ENCODE results near the gene ZC3H18. TPM values are rescaled to one million over a fixed set of nuclear protein-coding genes. Genes with fewer than 3 reads are reported as not detected.

ZC3H18 gene
- total RNA-seq, 1 donor from 2014 or later: 6.3 TPM

DNA sequence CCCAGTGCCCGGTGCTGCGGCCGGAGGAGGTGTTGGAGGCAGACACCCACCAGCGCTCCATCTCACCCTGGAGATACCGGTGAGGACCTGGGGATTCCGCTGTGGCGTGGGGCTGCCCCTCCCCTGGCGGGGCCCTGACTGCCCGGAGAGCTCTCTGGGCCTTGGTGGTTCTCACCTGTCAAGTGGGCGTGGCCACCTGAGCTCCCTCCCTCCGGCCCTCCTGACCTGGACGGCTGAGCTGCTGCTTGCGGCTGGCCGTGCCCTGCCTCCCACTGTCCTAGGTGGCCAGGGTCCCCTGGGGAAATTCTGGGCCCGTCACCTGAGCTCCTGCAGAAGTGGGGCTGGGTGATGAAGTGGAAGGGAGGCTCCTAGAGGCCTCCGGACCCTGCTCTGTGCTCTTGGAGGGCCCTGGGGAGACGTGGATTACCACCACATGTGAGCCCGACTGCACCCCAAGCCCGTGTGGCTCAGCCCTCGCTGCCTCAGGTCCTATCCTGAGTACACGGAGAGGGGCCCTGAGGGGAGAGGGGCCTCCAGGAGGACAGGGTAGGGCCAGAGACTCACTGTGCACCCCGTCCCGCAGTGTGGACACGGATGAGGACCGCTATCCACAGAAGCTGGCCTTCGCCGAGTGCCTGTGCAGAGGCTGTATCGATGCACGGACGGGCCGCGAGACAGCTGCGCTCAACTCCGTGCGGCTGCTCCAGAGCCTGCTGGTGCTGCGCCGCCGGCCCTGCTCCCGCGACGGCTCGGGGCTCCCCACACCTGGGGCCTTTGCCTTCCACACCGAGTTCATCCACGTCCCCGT, 69.2 kb downstream of the ZC3H18 start:
- no peak for DNase-seq (ENCODE audit: low spot score)

DNA sequence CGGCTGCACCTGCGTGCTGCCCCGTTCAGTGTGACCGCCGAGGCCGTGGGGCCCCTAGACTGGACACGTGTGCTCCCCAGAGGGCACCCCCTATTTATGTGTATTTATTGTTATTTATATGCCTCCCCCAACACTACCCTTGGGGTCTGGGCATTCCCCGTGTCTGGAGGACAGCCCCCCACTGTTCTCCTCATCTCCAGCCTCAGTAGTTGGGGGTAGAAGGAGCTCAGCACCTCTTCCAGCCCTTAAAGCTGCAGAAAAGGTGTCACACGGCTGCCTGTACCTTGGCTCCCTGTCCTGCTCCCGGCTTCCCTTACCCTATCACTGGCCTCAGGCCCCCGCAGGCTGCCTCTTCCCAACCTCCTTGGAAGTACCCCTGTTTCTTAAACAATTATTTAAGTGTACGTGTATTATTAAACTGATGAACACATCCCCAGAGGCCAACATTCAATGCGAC, 69.9 kb downstream of the ZC3H18 start:
- DNase-seq (ENCODE audit: low spot score): no peak

DNA sequence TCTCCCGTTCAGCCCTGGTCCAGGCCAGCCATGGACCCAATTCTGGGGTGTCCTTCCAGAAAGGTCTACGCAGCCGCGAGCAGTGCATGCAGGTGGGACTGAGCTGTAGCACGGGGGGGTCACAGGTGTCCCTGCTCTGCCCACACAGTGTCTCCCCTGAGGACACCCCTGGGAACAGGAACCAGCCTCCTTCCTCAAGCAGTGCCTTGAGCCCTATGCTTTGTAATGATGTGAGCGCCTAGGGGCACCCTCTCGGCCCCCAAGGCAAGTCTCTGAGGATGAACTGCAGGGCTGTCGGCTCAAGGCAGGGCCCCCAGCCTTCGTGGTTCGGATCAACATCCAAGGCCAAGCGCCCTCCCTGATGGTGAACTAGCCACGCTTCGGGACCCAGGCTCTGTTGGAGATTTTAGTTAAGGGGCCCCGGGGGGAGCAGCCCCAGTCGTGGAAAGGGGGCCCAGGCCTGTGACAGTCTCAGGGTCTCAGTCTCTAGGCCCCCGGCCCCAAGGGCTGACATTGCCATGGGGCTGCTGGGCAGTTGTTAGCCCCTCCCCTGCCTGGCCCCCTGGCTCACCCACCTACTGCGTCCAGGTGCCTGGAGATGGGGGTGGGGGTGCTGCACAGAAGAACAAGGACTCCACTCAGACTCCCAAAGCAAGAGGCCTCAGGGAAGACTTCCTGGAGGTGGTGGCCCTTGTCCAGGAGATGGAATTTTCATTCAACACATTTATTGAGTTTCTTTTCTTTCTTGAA, 70.5 kb downstream of the ZC3H18 start:
- DNase-seq (ENCODE audit: low spot score): no peak

DNA sequence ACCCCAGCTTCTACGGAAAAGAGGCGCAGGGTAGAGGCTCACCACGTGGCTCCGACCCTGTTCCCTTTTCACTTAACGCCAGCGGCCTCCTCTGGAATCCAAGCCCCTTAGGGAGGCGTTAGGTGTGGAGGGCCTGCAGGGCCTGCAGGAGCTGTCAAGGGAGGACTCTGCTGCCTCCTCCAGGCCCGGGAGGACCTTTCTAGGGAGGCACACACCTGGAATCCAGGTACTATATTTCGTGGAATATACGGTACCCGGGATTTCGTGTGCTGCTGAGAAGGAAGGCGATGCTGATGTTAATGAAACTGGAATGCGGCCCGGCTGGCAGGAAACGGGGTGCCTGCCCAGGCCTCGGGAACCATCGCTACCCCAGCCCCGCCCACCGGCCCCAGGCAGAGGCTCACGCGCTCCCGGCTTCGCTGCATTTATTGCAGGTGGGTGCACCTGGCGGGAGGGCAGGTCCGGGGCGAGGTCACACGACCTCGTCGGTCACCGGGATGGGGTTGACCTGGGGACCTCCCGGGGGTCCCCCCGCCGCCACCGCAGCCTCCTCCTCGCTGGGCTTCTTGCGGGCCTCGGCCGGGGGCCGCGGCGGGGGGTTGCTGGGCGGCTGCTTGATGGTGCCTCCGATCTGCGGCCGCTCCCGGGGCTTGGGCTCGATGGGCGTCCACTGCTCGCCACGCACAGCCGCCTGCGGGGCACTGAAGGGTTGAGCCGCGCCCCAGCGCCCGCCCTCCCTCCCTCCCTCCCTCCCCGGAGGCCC, 72.9 kb downstream of the ZC3H18 start:
- DNase-seq (ENCODE audit: low spot score): no peak

DNA sequence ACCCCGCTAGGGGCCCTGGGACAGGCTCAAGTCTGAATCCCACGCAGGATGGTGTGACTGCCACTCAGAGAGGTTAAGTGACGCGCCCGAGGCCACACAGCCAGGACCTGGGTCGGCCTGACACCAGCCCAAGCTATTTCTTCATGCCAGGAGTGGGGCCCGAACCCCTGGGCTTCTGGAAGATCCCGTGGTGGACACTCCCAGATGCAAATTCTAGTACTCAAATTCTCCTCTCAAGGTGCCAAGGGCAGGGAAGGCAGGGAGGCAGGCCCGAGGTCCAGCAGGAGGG, 73.4 kb downstream of the ZC3H18 start:
- DNase-seq (ENCODE audit: low spot score): no peak

DNA sequence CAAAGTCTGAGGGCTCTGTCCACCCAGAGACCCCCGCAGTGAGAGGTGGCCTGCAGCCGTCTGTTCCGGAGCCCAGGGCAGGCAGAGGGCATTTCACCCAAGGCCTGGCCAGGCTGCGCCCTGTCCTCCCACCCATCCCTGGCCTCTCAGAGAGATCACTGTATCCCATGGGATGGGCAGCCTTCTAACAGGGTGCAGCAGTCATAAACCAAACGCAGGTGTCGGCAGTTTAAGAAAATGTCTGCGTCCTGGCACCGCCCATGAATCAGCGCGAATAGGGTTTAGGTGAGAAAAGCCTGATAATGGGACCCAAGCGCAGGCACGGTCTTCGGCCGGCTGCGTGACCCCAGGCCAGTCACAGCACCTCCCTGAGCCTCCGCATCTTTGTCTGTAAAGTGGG, 75.3 kb downstream of the ZC3H18 start:
- DNase-seq (ENCODE audit: low spot score): no peak

DNA sequence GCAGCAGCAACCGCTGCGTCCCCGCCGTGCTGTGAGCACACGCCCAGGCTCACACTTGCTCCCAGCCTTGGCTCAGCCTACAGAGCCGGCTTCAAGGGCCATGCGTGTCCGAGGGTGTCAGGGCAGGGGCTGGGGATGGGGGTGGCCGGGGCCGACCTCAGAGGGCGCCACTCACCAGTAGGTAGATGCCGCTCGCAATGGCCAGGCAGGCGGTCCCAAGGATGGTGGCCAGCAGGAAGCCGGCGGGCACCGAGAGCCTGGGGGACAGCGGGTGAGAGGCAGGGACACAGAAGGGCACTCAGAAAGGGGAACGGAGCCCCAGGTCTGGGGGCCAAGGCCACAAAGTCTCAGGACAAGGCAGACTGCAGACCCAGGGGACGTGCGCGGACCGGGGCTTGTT, 75.7 kb downstream of the ZC3H18 start:
- no peak for DNase-seq (ENCODE audit: low spot score)

DNA sequence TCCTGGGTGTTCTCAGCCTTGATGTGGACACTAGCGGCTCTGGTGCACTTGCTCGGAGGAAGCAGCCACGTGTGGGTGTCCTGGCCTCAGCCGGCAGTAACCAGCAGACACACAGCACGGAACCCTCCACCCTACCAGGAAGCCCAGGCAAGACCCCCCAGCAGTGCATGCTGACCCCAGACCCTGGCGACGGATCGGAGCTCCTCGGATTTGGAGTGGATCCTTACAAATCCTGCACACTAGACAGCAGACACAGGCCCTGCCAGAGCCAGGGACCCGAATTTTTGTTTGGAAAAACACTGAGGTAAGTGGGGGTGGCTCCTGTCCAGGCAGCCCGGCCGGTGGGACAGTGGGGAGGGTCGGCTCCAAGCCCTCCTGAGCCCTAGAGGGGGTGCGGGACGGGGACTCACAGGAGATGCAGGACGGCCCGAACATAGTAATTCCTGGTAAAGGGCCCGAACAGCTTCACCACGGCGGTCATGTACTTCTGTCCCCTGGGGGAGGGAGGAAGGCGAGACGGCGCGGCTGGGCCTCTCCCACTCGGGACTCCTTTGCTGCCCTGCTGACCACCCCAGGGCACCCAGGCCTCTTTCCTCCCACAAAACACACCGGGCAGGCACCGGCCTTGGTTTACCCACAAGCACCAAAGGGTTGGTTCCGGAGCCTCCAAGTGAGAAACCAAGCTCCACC, 76.3 kb downstream of the ZC3H18 start:
- DNase-seq (ENCODE audit: low spot score): no peak

DNA sequence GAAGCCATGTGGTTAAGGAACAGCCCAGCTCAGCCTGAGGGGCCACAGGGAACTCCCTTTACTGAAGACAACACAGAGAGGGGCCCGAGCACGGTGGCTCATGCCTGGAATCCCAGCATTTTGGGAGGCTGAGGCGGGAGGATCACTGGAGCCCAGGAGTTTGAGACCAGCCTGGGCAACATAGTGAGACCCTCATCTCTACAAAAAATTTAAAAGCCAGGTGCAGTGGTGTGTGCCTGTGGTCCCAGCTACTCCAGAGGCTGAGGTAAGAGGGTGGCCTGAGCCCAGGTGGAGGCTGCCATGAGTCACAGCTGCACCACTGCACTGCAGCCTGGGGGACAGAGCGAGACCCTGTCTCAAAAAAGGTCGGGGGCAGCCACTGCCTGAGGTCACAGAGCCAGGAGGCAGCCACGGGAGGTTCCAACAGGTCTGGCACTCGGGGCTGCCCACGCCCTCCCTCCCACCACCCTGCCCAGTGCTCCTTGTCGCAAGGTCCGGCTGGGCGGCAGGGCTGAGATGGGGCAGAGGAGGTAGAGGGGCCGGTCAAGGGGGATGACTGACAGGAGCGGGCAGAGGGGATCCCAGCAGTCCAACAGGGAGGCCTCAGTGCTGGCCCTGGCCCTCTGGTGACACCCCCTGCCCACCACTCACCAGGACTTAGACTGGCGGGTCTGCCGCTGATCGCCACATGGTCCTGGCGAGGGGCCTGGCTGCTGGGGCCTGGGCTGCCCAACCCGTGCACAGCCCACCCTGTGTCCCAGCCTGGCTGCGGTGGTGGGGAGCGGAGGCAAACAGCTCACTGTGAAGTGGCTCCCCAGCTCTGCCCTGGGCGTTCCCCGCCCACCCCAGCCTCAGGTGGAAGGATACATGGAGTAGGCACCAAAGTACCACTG, 77.2 kb downstream of the ZC3H18 start:
- no peak for DNase-seq (ENCODE audit: low spot score)

DNA sequence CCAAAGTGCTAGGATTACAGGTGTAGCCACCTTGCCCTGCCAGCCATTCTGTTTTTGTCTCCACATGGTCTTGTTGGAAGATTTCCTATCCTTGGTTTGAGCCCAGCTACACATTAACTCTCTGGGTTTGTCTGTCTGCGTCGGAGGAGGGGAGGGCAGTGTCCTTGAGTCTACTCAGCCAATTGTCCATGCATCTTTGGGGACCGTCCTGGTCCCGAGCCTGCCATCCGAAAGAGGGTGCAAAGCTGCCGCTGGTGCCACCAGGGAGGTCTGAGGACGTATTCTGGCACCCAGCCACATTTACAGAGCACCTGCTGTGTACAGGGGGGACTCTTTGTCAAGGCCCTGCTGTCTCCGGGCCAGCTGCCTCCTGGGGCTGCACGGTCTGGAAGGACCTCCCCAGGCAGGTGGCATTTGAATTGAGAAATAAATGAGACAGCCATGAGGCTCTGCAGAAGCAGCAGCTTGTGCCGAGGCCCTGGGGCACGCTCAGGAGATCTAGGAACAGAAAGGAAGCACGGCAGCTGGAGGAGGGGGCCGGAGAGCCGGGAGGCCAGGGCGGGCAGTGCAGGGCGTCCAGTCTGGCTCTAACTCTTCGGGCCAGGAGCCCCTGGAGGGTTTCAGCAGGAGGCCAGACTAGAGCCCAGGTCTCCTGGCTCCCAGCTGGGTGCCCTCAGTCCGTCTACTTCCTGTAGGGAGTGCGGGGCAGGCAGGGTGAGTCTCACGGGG, 79.2 kb downstream of the ZC3H18 start:
- DNase-seq (ENCODE audit: low spot score): no peak

DNA sequence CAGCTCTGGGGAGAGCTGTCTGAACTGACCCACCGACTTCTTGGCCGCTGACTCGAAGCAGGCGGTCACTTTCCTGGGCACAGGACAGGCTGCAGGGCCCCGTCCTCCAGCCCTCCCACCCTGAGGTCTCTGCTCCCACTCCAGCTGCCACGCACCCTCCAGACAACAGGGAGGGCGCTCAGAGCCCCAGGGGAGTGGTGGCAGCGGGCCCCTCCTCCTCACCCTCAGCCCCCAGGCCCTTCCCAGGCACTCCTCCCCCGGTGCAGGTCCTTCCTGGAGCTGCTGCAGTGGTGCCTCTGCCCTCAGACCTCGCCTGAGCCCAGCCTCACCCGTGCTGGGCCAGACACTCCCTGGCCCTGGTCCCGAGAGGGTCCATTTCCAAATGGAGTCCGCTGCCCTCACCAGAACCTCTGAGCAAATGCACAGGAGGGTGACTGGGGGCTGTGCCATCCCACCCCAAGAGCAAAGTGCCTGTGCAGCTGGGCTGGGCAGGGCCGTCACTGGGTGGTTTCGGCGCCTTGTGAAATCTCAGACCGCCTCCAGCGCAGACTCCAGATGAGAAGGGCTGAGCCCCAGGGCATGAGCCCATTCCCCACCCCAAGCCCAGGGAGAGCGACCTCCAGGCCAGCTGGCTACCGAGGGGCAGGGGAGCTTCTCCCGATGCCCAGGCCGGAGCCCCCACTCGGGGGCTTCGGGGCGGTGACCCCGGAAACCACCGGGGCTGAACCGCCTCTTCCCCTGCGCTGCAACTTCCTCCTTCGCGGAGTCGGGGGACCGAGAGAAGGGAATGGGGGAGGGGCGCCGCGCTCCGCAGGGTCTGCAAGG, 79.9 kb downstream of the ZC3H18 start:
- peak; percentile 42 for DNase-seq (ENCODE audit: low spot score)

DNA sequence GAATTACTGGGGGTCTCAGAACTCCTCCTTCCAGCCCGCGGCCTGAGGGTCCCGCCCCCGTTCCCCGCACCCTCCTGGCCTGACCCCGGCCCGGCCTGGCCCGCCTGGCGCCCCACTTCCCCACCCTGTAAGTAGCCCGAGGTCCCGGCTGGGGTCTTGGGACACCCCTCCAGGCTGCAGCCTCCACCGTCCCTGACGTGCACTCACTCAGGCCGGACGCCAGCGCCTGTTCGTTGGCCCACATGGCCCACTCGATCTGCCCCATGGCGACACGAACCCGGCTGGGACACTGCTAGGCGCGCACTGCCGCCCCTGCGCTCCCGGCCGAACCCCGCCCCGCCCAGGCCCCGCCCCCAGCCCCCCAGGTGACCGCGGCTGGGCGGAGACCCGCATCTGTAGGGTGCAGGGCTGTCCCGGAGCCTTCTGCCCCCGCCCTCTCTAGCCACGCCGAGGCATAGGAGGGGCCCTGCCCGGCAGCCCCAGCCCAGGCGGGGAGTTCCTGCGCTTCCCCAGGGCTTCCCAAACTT, 80.6 kb downstream of the ZC3H18 start, which contains the start of gene CYBA:
CYBA (minus strand) TSS at position 305 of the 527 bp plus-strand sequence; CDS start at position 265, 40 bp downstream.
- DNase-seq (ENCODE audit: low spot score): peak; percentile 59

DNA sequence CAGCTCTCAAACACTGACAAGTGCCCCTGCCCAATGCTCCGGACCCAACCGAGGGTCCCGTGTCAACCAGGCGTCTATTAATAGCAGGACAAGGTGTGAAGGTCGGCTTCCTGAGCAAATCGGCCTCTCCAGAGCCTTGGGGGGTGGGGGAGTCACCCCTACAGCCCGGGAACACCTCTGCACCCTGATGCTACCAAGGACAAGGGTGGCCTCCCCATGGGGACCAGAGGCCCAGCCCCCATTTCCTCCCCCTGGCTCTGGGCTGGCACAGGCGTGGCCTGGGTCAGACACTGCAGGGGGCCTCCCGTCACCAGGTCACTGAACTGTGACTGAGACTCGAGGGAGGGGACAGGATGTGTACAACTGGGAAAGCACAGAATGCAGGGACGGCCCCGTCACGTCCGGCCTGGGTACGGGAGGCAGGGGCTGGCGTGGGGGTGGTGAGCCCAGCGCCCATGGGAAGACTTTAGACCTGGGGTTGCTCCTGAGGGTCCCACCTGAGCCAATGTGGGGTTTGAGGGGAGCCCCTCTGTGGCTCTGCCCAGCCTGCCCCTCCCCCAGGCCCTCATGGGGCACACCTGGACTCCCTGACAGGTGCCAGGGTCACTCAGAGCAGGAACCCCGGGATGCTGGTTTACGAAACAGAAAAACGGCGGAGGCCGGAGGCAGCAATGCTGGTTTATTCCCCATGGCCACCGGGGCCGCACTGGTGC, 81.2 kb downstream of the ZC3H18 start:
- no peak for DNase-seq (ENCODE audit: low spot score)

DNA sequence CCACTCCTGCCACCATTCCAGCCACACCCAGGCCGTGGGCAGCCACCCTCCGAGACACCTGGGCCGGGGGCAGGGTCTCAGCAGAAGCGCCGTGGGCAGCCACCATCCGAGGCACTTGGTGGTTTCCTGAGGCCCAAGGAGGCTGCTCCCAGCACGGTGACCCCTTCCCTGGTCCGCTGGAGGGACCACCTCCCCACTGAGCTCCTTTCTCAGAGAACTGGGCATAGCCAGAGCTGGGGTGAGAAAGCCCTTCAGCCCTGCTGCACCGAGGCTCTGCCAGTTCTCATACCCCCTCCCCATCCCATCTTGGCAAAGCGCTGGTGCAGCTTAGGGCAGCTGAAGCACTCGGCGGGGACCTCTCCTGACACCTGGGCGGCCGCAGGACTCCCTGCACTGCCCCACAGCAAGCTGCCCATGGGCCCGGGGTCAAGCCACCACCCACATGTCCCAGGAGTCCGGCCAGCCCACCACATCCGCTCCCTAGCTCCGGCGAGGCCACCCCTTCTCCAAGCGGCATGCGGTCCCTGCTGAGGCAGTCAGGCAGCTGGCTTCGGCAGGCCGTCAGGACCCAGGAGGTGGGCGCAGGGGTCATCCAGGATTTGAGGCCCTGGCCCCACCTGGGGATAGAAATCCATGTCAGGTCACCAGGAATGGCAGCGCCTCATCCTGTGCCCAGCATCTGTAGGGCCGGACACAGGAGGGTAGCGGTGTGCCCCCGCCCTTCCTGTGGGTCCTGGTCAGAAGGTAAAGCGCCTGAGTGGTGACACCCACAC, 82.0 kb downstream of the ZC3H18 start:
- DNase-seq (ENCODE audit: low spot score): no peak

DNA sequence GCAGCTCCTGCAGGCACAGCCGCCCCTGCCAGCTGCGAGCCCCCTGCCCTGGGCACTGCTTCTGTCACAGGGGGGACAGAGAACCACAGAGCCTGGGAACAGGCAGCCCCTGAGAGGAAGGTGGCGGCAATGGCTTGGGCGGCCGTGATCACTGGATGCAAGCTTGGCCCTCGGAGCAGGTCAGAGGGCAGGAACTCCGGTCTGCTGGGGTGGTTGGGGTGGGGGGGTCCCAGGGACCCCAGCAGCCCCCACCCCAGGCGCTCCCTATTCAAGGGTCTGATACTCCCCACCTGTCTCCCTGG, 82.5 kb downstream of the ZC3H18 start:
- DNase-seq (ENCODE audit: low spot score): no peak

DNA sequence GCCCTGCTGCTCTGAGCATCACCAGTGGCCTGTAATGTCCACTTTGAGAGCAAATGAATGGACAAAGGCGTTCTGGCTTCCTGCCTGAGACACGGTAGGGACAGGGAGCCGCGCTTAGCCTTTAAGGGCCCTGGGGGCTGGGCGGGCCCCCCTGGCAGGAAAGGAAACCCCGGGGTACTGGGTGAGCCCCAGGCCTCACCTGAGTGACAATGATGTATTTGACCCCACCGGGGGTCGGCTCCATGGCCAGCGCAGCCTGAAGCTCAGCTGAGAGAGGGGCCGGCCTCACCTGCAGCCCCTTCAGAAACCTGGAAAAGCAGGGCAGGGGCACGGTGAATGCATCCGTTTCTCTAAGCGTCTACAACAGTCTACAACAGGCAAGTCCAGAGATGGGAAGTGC, 82.9 kb downstream of the ZC3H18 start:
- no peak for DNase-seq (ENCODE audit: low spot score)

DNA sequence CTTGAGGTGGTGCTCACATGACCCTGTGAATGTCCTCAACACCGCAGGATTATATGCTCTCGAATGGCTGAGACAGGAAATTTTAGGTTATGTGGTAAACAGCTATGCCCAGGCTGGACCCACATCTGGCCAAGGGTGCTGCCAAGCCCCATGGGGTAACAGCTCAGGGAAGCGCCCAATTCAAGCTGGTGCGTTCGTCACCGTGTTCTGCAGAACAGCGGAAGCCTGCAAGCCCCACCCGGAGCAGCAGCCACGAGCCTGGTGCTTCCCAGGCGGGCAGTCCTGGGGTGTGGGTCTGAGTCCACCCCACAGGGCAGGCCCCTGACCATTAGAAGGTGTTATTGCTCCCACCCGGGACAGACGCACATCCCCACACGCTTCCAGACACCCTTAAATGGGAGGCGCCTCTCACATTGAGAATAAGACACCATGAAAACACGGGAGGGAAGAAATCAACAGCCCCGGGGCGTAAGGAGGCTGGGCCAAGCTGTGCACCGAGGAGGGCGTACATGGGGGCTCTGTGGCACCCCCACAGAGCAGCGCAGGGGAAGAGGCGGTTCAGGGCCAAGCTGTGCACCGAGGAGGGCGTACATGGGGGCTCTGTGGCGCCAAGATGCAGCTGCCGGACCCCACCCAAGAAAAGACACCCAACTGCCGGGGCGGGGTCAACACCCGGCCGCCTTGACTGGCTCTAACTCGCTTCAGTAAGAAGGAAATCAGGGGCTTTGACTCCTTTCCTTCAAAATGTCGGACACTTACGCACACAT, 83.6 kb downstream of the ZC3H18 start:
- DNase-seq (ENCODE audit: low spot score): no peak
